ENCODE measurements around the gene TCN2.
"Not testable (repeated sequence)": the region's sequence is repeated elsewhere in the genome, so short reads cannot be mapped to it uniquely, and the experiment has no call there.

The TCN2 gene

GRCh38 chr22:30606455-30607299, at the start of gene TCN2:
Gene TCN2, plus strand, starts transcription at chr22:30607174. Its CDS starts 158 bp downstream, at chr22:30607332.
- peak; percentile 19 for DNase-seq (ENCODE audit: low spot score)

GRCh38 chr22:30557243-30557642, 49.7 kb upstream of the TCN2 start:
- no peak for DNase-seq (ENCODE audit: low spot score)

- no peak for DNase-seq (ENCODE audit: low spot score)
Measured at GRCh38 chr22:30559889-30560288, 47.1 kb upstream of the TCN2 start.

- DNase-seq (ENCODE audit: low spot score): not testable (repeated sequence)
Measured at GRCh38 chr22:30560643-30561202, 46.3 kb upstream of the TCN2 start.

- no peak for DNase-seq (ENCODE audit: low spot score)
Measured at GRCh38 chr22:30561402-30562189, 45.4 kb upstream of the TCN2 start.

- DNase-seq (ENCODE audit: low spot score): no peak
Measured at GRCh38 chr22:30562366-30562765, 44.6 kb upstream of the TCN2 start.

- DNase-seq (ENCODE audit: low spot score): no peak
Measured at GRCh38 chr22:30564045-30564760, 42.8 kb upstream of the TCN2 start.

GRCh38 chr22:30564761-30565119, 42.2 kb upstream of the TCN2 start:
- no peak for DNase-seq (ENCODE audit: low spot score)

- DNase-seq (ENCODE audit: low spot score): no peak
Measured at GRCh38 chr22:30565341-30565740, 41.6 kb upstream of the TCN2 start.

- no peak for DNase-seq (ENCODE audit: low spot score)
Measured at GRCh38 chr22:30566125-30566524, 40.8 kb upstream of the TCN2 start.

- DNase-seq (ENCODE audit: low spot score): not testable (repeated sequence)
Measured at GRCh38 chr22:30567277-30567676, 39.7 kb upstream of the TCN2 start.

GRCh38 chr22:30568137-30568805, 38.7 kb upstream of the TCN2 start:
- no peak for DNase-seq (ENCODE audit: low spot score)

GRCh38 chr22:30569674-30570202, 37.2 kb upstream of the TCN2 start:
- no peak for DNase-seq (ENCODE audit: low spot score)

GRCh38 chr22:30572210-30572609, 34.8 kb upstream of the TCN2 start:
- DNase-seq (ENCODE audit: low spot score): no peak

- no peak for DNase-seq (ENCODE audit: low spot score)
Measured at GRCh38 chr22:30572840-30573593, 34.0 kb upstream of the TCN2 start.

GRCh38 chr22:30573594-30574094, 33.3 kb upstream of the TCN2 start:
- no peak for DNase-seq (ENCODE audit: low spot score)

- no peak for DNase-seq (ENCODE audit: low spot score)
Measured at GRCh38 chr22:30574095-30574981, 32.6 kb upstream of the TCN2 start, which contains the start of gene GAL3ST1. Gene GAL3ST1, minus strand, starts transcription at chr22:30574665. Its CDS starts 17,273 bp downstream, at chr22:30557392.

- no peak for DNase-seq (ENCODE audit: low spot score)
Measured at GRCh38 chr22:30574997-30575671, 31.8 kb upstream of the TCN2 start.

- no peak for DNase-seq (ENCODE audit: low spot score)
Measured at GRCh38 chr22:30575859-30576258, 31.1 kb upstream of the TCN2 start.
